ENCODE data around the gene SLC29A4. TPM values are rescaled to one million over a fixed set of nuclear protein-coding genes. Genes with fewer than 3 reads are reported as not detected.
"Not testable (repeated sequence)": the region's sequence is repeated elsewhere in the genome, so short reads cannot be mapped to it uniquely, and the experiment has no call there.

SLC29A4 gene
- total and polyA plus RNA-seq, 4 donors: 1.7 to 13.9 (median 3.9) TPM

DNA sequence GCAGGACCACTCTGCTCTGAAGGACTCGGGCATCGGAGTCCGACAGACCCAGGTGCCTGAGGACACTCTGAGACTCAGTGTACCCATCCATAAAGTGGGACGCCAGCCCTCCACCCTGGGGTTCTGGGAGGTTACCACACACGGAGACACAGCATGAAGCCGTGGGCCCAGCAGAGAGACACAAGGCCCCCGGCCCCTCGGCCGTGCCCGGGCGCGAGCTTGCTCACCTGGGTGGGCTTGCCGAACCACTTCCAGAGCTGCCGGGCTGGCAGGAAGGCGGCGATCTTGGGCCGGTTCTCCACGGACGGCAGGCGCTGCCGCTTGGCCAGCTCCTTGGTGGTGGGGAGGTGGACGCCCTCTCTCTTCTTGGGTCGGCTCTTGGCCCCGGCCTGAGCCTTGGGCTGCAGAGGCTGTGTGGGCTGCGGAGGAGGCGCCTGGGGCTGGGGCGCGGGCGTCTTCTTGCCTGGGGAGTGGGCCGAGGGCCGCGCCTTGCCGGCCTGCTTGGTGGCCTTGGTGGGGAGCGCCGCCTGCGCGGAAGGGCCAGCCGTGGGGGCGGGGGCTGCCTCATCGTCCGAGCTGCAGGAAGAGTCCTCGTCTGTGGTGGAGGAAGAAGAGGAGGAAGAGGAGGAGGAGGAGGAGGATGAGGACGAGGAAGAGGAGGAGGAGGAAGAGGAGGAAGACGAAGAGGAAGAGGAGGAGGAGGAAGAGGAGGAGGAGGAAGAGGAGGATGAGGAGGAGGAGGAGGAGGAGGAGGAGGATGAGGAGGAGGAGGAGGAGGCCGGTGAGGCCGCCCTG, 29.7 kb downstream of the SLC29A4 start:
- not testable (repeated sequence) for H3K9ac ChIP-seq (ENCODE audit: low read depth in 1 of 2, low read length in 2 of 2); H3K4me1 ChIP-seq (ENCODE audit: control insufficient read depth in 4 of 4, insufficient read depth in 4 of 4, low read length in 3 of 4); H3K9me3 ChIP-seq (ENCODE audit: control insufficient read depth in 4 of 4, low read length in 3 of 4); H3K27me3 ChIP-seq (ENCODE audit: control insufficient read depth in 4 of 4, insufficient read depth in 4 of 4, low read length in 3 of 4); DNase-seq (ENCODE audit: low spot score); H3K27ac ChIP-seq (ENCODE audit: low read depth in 1 of 2, low read length in 2 of 2); H3K4me3 ChIP-seq (ENCODE audit: low read depth in 1 of 3, low read length in 3 of 3)
- 94% methylated on average over 39 of the region's 46 CpGs for WGBS
- peaks cover 23 to 53% (median 26%) of the 10 kb centered on the region in 4 donors for H3K36me3 ChIP-seq (ENCODE audit: control insufficient read depth in 4 of 4, insufficient read depth in 3 of 4, low read depth in 1 of 4, low read length in 3 of 4)

DNA sequence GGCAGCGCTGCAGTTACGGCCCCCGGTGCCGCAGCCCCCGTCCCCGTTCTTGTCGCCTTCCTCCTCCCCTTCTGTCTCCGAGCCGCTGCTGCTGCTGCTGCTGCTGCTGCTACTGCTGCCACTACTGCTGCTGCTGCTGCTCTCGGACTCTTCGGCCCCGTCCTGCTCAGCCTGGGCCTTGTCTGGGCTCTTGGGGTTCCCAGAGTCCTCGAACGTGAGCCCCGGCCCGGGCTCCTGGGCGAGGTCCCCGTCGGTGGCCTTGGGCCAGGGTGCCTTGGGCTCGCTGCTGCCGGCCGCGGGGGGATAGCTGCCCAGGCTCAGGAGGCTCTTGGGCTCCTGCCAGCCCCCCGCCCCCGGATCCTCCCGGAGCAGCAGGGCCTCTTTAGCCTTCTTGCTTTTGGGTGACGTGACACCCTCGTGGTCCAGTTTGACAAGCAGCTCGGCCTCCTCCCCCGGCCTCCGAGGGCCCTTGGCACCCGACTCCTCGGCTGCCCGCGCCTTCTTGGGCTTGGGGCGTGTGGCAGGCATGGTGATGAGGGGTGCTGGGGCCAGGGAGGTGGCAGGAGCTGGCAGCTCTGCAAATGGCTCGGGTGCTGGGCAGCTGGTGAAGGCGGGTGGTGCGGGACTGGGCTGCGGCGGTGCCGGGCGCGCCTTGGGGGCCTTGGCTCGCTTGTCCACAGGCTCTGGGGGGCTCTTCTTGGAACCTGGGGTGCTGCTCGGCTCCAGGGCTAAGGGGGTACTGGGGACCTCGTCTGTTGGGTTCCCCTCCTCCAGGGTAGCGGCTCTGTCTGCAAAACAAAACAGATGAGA, 30.5 kb downstream of the SLC29A4 start:
- H3K9me3 ChIP-seq (ENCODE audit: control insufficient read depth in 4 of 4, low read length in 3 of 4); H3K27me3 ChIP-seq (ENCODE audit: control insufficient read depth in 4 of 4, insufficient read depth in 4 of 4, low read length in 3 of 4); H3K9ac ChIP-seq (ENCODE audit: low read depth in 1 of 2, low read length in 2 of 2); H3K4me3 ChIP-seq (ENCODE audit: low read depth in 1 of 3, low read length in 3 of 3); DNase-seq (ENCODE audit: low spot score); H3K27ac ChIP-seq (ENCODE audit: low read depth in 1 of 2, low read length in 2 of 2); H3K4me1 ChIP-seq (ENCODE audit: control insufficient read depth in 4 of 4, insufficient read depth in 4 of 4, low read length in 3 of 4): not testable (repeated sequence)
- H3K36me3 ChIP-seq (ENCODE audit: control insufficient read depth in 4 of 4, insufficient read depth in 3 of 4, low read depth in 1 of 4, low read length in 3 of 4): peaks cover 20 to 45% (median 24%) of the 10 kb centered on the region in 4 donors
- 92% methylated on average over 48 of the region's 48 CpGs for WGBS

DNA sequence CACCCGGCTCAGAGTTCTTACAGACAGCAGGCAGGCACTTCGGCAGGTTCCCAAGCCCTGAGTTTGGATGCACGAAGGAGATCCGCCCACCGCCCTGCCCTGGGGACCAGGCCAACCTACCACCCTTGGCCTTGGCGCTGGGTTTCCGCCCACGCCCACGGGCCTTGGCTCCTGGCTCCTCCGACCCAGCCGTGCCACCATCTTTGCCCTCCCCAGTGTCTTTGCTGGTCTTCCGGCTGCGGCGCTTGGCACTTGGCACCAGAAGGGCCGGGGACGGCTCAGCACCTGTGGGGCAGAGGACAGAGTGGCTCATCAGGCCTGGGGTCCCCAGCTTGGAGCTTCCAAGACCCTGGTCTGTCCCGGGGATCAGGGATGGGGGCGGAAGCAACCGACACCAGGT, 32.1 kb downstream of the SLC29A4 start:
- H3K36me3 ChIP-seq (ENCODE audit: control insufficient read depth in 4 of 4, insufficient read depth in 3 of 4, low read depth in 1 of 4, low read length in 3 of 4): peaks cover 26 to 46% (median 30%) of the 10 kb centered on the region in 4 donors
- DNase-seq (ENCODE audit: low spot score): no peak
- WGBS: 93% methylated on average over 19 of the region's 19 CpGs
- H3K27me3 ChIP-seq (ENCODE audit: control insufficient read depth in 4 of 4, insufficient read depth in 4 of 4, low read length in 3 of 4): no peaks in the 10 kb centered on the region
- no peak overlapping the region for H3K9ac ChIP-seq (ENCODE audit: low read depth in 1 of 2, low read length in 2 of 2)
- TF ChIP-seq TAF1 (conservative IDR thresholded peaks at IDR 0.05) (no peak), SP1 (IDR thresholded peaks at IDR 0.05) (no peak), HNF4A (conservative IDR thresholded peaks at IDR 0.05) (no peak), GABPA (IDR thresholded peaks at IDR 0.05 in 1 of 2, conservative IDR thresholded peaks at IDR 0.05 in 1 of 2) (no peak)
- TF ChIP-seq, protein P1, sequence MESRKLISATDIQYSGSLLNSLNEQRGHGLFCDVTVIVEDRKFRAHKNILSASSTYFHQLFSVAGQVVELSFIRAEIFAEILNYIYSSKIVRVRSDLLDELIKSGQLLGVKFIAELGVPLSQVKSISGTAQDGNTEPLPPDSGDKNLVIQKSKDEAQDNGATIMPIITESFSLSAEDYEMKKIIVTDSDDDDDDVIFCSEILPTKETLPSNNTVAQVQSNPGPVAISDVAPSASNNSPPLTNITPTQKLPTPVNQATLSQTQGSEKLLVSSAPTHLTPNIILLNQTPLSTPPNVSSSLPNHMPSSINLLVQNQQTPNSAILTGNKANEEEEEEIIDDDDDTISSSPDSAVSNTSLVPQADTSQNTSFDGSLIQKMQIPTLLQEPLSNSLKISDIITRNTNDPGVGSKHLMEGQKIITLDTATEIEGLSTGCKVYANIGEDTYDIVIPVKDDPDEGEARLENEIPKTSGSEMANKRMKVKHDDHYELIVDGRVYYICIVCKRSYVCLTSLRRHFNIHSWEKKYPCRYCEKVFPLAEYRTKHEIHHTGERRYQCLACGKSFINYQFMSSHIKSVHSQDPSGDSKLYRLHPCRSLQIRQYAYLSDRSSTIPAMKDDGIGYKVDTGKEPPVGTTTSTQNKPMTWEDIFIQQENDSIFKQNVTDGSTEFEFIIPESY (IDR thresholded peaks at IDR 0.05): no peak
- TF ChIP-seq, protein P2, sequence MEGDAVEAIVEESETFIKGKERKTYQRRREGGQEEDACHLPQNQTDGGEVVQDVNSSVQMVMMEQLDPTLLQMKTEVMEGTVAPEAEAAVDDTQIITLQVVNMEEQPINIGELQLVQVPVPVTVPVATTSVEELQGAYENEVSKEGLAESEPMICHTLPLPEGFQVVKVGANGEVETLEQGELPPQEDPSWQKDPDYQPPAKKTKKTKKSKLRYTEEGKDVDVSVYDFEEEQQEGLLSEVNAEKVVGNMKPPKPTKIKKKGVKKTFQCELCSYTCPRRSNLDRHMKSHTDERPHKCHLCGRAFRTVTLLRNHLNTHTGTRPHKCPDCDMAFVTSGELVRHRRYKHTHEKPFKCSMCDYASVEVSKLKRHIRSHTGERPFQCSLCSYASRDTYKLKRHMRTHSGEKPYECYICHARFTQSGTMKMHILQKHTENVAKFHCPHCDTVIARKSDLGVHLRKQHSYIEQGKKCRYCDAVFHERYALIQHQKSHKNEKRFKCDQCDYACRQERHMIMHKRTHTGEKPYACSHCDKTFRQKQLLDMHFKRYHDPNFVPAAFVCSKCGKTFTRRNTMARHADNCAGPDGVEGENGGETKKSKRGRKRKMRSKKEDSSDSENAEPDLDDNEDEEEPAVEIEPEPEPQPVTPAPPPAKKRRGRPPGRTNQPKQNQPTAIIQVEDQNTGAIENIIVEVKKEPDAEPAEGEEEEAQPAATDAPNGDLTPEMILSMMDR (IDR thresholded peaks at IDR 0.05; ENCODE audit: low read depth, low read length, missing input control): no peak
- peaks cover 0 to 6% (median 2%) of the 10 kb centered on the region in 4 donors for H3K9me3 ChIP-seq (ENCODE audit: control insufficient read depth in 4 of 4, low read length in 3 of 4)
- no peak overlapping the region for H3K4me3 ChIP-seq (ENCODE audit: low read depth in 1 of 3, low read length in 3 of 3)
- no peak overlapping the region for H3K27ac ChIP-seq (ENCODE audit: low read depth in 1 of 2, low read length in 2 of 2)
- no peaks in the 10 kb centered on the region for H3K4me1 ChIP-seq (ENCODE audit: control insufficient read depth in 4 of 4, insufficient read depth in 4 of 4, low read length in 3 of 4)
